Medulla oblongata (tissue), 1 donor: ENCODE measurements around the gene ZNF662.

Source experiments
- DNase-seq: peaks from one replicate; pipeline ENCODE4 v3.0.0-alpha.2; 2015; ENCODE audit errors: extremely low spot score

Gene ZNF662

GRCh38 chr3:42936157-42936981 is 30.4 kb downstream of the ZNF662 start:
- peak; percentile 16 for DNase-seq

- no peak for DNase-seq
Observed at GRCh38 chr3:42937334-42937733, 31.4 kb downstream of the ZNF662 start.

GRCh38 chr3:42942693-42943092 is 36.8 kb downstream of the ZNF662 start:
- DNase-seq = no peak

- no peak for DNase-seq
Observed at GRCh38 chr3:42946050-42946449, 40.1 kb downstream of the ZNF662 start.

- DNase-seq = no peak
Observed at GRCh38 chr3:42957573-42957972, 51.6 kb downstream of the ZNF662 start.

GRCh38 chr3:42960282-42960681 is 54.3 kb downstream of the ZNF662 start:
- no peak for DNase-seq

GRCh38 chr3:42960786-42961185 is 54.8 kb downstream of the ZNF662 start:
- DNase-seq = no peak

- DNase-seq = peak; percentile 80
Observed at GRCh38 chr3:42961633-42962032, 55.7 kb downstream of the ZNF662 start.

GRCh38 chr3:42963269-42963668 is 57.3 kb downstream of the ZNF662 start:
- no peak for DNase-seq

GRCh38 chr3:42964266-42964665 is 58.3 kb downstream of the ZNF662 start:
- no peak for DNase-seq
